GM19324 (cell line): ENCODE measurements around the gene AP2M1.

ENCODE experiments used
- ATAC-seq: cut with Tn5 transposase; IDR thresholded peaks from one replicate; pipeline ENCODE4 v1.9.1; 2021; ENCODE audit warnings: mild to moderate bottlenecking, moderate library complexity; ENCODE audit not compliant: unreplicated experiment, low FRiP score

Gene AP2M1

DNA sequence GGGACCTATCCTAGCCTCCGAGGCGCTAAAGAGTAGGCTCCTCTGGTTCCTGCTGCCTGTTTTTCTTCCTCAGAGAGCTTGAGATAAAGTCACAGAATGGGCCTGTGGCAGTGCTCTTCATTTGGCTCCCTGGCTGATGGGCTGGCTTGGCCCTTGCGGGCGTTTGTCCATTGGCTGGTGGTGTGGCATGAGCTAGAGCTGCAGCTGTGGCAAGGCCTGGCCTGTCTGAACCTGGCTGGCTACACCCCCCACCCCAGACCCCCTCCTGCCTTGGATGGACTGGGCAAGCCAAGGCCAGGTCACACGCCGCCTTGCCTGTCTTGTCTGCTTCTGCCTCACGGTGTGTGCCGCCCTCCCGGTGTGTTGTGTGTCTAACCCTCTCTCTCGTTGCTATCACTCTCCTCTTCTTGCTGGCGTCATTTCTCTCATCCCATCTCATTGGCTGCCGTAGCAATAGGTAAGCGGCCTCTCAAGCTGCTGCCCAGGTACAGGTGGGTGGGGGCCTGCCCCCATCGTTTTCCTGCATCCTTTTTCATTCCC, 3.2 kb downstream of the AP2M1 start:
- no peak for ATAC-seq

DNA sequence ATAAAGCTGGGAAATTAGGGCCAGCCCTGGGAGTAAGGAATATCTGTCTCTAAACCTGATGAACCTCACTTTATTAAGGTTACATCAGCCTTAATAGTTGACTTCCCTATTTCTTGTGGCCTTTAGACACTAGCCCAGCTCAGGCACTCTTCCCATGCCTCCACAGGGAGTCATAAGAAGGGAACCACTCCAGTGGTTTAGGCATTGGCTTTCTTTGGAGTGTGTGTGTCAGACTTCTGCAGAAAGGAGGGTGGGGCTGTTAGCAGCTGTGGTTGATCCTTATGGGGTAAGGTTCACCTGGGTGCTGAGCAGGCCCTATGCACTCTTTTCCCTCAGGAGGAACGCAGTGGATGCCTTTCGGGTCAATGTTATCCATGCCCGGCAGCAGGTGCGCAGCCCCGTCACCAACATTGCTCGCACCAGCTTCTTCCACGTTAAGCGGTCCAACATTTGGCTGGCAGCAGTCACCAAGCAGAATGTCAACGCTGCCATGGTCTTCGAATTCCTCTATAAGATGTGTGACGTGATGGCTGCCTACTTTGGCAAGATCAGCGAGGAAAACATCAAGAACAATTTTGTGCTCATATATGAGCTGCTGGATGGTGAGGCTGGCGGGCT, 4.0 kb downstream of the AP2M1 start:
- no peak for ATAC-seq

DNA sequence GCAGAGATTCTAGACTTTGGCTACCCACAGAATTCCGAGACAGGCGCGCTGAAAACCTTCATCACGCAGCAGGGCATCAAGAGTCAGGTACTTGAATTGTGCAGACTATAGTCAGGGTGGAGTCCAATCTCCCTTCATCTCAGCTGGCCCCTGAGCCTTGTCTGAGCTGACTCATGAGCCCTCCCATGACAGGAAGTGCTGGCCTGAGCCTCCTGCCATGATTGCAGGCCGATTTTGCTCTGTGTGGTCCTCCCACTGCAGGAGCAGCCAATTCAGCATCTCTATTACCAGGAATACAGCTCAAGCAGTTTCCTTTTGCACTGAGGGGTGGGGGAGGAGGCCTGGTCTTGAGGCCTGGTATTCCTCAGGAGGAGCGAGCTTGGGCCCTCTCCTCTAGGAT, 5.5 kb downstream of the AP2M1 start:
- ATAC-seq: no peak

DNA sequence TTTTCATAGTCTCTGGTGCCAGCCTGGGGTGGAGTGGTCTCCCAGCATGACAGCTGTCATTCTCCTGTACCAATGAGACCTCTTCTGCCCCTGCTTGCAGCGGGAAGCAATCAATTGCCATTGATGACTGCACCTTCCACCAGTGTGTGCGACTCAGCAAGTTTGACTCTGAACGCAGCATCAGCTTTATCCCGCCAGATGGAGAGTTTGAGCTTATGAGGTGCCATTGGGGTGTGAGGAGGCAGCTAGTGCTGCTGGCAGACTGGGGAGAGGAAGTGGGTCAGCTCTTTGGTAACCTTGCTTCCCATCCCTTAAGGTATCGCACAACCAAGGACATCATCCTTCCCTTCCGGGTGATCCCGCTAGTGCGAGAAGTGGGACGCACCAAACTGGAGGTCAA, 6.9 kb downstream of the AP2M1 start:
- no peak for ATAC-seq

DNA sequence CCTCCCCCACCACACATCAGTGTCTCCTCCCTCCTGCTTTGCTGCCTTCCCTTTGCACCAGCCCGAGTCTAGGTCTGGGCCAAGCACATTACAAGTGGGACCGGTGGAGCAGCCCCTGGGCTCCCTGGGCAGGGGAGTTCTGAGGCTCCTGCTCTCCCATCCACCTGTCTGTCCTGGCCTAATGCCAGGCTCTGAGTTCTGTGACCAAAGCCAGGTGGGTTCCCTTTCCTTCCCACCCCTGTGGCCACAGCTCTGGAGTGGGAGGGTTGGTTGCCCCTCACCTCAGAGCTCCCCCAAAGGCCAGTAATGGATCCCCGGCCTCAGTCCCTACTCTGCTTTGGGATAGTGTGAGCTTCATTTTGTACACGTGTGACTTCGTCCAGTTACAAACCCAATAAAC, 9.0 kb downstream of the AP2M1 start:
- no peak for ATAC-seq

DNA sequence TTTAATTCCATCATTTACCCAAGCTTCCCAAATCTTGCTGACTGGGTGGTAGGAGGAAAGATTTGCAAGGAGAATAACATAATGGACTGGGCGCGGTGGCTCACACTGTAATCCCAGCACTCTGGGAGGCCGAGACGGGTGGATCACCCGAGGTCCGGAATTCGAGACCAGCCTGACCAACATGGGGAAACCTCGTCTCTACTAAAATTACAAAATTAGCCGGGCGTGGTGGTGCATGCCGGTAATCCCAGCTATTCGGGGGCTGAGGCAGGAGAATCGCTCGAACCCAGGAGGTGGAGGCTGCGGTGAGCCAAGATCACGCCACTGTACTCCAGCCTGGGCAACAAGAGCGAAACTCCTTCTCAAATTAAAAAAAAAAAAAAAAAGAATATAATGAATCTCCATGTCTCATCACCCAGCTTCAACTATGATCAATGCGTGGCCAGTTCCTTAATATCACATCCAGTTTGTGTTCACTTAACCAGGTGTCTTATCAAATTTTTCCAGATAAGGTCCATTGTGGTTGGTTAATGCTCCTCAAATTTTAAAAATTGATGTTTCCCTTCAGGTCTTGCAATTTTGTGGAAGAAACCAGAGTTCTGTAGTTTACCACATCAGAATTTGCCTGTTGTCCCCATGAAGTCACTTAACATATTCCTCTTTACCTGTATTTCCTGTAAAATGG, 10.0 kb downstream of the AP2M1 start:
- no peak for ATAC-seq

DNA sequence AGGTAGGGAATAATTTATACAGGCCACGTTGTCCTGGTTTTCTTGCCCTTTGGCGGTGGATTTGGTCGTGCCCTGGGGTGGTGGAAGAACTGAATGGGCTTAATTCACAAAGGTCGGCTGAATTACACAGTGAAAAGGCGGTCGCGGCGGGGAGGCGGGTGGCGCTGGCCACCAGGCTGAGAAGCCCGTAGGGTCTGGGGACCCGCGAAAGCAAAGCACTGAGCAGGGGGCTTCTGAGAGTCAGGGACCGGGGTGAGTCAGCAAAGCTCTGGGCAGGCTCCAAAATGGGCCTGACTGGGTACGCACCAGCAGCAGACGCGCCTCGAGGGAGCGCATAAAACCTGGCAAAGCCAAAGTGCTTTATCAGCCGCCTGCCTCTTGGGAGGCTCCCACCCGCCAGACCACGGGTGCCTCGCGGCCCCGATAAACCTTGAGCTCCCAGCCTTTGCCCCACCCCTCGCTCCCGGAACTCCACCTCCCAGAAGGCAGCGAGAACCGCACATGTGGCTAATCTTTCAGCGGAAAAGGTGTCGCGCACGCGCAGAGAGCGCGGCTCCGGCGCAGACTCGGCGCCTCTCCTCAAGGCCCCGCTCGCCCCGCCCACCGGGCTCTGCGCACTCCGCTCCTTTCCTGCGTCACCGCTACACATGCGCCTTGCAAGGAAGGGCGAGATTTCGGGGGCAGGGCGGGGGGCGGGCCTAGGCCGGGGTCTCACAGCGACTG, 11.0 kb downstream of the AP2M1 start:
- ATAC-seq: peak; percentile 94

DNA sequence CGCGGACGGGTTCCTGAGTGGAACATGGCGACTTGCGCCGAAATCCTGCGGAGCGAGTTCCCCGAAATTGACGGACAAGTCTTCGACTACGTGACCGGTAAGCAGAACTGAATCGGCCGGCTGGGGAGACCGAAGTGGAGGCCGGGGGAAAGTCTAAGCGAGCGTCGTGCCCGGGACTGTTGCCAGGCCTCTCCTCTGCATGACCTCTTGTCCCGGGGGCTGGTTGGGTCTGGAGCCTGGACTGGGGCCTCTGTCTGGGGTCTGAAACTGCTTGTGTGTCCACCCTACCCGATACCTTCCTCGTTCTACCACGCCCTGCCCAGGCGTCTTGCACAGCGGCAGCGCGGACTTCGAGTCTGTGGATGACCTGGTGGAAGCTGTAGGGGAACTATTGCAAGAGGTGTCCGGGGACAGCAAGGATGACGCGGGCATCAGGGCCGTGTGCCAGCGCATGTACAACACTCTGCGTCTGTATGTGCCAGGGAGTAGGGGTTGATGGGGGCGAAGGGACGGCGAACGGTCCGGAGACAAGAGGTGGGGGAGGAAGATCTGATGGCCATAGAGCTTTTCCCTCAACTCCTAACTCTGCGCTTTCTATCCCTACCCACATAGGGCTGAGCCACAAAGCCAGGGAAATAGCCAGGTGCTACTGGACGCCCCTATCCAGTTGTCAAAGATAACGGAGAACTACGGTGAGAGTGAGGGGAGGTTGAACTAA, 11.7 kb downstream of the AP2M1 start, which contains the start of gene ABCF3:
Gene ABCF3 (plus strand): TSS at position 16 of the 718 bp plus-strand sequence. CDS start 9 bp downstream, at position 25.
- ATAC-seq: peak; percentile 23

DNA sequence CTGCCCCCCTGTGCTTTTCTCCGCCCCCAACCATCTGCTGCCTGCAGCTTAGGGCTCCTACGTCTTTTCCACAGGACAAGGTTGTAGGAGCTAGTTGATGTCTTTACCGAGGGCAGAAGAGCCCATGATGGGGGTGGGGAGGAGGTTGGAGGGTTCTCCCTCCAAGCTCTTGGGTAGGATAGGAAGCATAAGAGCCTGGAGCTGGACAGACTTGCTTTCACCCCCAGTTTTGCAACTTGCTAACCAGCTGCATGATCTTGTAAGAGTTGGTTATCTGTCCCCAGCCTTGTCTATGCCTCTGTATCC, 12.2 kb downstream of the AP2M1 start:
- ATAC-seq: no peak

DNA sequence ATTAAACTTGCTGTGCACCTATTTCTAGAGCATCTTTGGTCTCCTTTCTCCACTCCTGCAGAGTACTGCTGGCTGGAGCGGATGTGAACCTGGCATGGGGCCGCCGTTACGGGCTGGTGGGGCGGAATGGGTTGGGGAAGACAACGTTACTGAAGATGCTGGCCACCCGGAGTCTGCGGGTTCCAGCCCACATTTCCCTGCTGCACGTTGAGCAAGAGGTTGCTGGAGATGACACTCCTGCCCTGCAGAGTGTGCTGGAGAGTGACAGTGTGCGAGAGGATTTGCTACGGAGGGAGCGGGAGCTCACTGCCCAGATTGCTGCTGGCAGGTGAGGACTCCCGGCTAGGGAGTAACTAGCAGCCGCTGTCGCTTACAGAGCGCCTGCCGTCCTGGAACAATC, 13.4 kb downstream of the AP2M1 start:
- no peak for ATAC-seq

DNA sequence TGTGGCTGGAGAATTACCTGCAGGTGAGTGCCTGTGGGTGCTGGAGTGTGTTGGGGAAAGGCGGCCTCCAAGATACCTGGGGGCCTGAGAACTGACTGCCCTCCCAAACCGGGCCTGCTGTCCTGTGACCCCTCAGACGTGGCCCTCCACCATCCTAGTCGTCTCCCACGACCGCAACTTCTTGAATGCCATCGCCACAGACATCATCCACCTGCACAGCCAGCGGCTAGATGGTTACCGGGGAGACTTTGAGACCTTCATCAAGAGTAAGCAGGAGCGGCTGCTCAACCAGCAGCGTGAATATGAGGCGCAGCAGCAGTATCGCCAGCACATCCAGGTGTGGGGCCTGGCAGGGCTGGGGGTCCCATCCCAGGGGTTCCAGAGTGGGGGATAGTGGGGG, 14.8 kb downstream of the AP2M1 start:
- ATAC-seq: no peak

DNA sequence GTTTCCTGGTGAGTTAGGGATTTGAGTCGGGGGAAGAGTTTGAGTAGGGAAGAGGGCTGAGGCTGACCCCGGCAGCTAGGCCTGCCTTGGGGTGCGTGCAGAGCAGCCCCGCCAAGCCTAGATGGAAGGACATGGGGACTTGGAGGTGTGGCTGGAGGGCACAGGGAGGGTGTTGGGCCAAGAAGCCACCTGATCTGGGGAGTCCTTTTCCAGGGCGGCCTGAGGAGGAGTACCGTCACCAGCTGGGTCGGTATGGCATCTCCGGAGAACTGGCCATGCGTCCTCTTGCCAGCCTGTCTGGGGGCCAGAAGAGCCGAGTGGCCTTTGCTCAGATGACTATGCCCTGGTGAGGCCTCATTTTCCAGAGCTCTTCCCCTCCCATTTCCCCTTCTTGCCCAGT, 18.2 kb downstream of the AP2M1 start:
- no peak for ATAC-seq

DNA sequence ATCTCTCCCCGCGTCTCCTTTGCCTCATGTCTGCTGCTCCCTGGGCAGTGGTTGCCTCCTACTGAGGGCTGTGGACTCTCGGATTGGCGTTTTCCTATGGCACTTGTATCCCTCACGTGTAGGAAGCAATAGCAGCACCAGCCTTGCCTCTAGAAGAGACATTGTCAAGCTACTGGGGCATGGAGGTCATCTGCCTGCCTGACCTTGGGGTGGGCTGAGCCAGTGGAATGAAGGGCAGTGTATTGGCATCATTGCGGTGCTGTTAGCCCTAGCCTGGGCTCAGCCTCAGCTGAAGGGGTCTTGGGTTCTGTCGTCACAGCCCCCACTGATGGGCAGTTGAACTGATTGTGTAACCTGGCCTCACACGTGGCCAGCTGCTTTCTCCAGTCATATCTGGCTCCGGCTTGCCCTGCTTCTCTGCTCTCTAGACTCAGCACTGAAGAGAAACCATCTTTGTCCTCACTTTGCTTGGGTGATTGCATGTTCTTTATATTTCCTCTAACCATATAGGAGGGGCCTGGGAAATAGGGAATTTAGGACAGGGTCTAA, 19.4 kb downstream of the AP2M1 start:
- no peak for ATAC-seq

DNA sequence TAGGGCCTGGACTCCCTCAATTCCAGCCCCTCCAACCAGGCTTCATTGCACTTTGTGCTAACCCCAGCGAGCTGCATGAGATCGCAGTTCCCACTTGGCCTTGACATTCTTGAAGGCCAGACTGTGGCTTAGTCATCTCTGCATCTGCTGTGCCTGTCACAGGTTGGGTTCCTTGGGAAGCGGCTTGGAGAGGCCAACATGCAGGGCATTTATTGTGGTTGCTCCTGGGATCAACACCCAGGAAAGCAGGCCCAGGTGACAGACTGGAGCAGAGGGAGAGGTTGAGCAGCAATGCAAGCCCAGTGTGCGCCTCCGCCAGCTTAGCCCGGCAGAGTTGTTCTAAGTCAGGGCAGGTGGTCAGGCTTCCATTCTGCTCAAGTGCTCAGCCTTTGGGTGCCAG, 21.9 kb downstream of the AP2M1 start:
- ATAC-seq: no peak

DNA sequence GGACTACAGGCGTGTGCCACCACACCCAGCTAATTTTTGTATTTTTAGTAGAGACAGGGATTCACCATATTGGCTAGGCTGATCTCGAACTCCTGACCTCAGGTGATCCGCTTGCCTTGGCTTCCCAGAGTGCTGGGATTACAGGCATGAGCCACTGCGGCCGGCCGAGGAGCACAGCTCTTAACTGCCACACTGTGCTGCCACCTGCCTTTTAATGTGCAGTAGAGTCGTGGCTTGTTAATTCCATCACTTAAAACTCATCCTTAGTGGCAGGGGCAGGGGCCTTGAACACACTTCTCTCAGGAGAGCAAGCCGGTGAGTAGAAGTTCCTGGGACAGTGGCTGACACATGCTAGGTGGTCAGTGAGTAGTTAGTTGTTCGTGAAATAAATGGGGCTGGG, 23.9 kb downstream of the AP2M1 start:
- ATAC-seq: no peak

DNA sequence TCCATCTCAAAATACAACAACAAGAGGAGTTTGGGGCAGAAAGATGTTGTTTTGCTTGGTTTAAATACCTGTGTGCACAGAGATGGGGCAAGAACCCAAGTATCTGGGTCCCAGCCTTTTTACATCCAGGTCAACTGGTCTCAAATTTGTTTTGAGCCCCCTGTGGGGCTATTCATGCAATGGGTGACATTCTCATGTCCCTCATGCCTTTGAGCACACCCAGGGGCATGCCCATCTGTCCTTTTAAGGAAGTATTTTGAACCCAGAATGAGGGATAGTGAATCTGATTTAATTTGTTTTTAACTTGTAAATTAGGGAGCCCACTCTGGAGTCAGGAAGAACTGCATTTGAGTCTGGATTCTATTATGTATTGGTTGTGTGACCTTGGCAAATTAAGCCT, 26.2 kb downstream of the AP2M1 start:
- no peak for ATAC-seq

DNA sequence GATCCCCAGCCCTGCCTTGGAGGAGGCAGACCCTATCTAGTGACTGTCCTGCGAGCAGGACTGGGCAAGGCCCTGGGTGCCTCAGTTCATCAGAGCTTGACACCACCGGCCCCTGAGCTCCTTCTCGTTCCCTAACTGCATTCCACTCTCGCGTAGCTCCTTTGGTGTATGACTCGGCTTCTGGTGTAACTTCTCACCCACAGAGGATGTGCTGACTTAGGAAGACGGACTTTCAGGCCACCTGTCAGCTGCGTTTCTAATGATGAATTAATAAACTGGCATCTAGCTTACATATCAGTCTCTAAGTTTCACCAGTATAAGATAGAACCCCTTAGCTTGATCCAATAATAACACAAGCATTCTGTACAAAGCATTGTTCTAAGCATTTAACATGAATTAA, 28.9 kb downstream of the AP2M1 start:
- no peak for ATAC-seq

DNA sequence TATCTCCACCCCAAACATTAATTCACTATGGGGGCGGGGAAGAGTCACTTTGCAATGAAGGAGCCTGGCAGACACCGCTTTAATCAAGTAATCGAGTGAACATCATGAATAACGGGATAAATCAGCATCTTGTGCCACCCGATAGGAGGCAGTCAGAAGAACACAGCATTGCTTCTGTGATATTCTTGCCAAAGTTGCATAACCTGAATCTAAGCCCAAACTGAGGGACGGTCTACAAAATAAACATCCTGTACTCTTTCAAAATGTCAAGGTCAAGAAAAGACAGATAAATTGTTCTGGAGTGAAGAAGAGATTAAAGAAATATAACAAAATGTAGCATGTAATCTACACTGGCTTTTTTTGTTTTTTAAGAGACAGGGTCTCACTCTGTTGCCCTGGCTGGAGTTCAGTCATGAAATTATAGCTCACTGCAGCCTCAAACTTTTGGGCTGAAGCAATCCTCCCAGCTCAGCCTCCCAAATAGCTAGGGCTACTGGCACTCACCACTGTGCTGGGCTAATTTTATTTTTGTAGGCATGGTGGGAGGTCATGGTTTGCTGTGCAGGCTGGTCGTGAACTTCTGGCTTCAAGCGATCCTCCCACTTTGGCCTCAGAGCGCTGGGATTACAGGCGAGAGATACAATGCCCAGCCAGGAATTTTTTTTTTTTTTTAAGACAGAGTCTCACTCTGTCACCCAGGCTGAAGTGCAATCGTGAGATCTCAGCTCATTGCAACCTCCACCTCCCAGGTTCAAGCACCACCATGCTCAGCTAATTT, 34.7 kb downstream of the AP2M1 start:
- ATAC-seq: no peak

DNA sequence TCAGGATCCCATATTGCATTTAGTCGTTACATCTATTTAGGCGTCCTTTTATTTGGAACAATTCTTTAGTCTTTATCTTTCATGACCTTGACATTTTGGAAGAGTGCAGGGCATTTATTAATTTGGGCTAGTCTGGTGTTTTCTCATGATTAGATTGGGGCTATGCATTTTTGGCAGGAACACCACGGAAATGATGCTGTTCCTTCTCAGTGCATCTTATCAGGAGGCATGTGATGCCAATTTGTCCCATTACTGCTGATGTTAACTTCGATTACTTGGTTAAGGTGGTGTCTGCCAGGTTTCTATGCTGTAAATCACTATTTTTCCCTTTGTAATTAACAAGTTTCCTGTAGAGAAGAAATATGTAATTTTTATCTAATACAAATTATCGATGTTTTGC, 36.6 kb downstream of the AP2M1 start:
- ATAC-seq: no peak

DNA sequence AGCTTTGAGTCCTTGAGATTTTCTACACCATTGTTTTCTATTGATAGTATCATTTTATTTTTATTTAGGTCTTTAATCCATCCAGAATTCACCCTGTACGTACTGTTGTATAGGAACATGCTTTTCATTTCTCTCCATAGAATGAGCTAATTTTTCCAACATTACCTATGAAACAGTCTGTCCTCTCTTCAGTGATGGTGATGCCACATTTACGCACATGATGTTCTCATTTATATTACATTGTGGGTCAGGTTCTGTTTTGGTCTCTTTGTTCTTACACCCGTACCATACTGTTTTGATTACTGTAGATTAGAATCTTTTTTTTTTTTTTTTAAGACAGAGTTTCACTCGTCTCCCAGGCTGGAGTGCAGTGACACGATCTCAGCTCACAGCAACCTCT, 37.1 kb downstream of the AP2M1 start:
- no peak for ATAC-seq
